Endothelial cell of umbilical vein (primary cell): ENCODE results near the gene EXOSC9. TPM values are rescaled to one million over a fixed set of nuclear protein-coding genes. Genes with fewer than 3 reads are reported as not detected.

Source experiments
- BruUV-seq: library from RNA; stranded (reverse); fragments of 400-500 nt; replicated peaks from 2 replicates; lab custom pipeline; 2021; lab: Mats Ljungman, UMichigan
- CTCF ChIA-PET: fragments of 300-600, 350-600 bp; sonication (Branson Sonifier 250); formaldehyde crosslinking; loops from one replicate; lab custom pipeline; 2021; ENCODE audit warnings: antibody characterized with exemption, inconsistent platforms; lab: Charles Lee
- POLR2A ChIA-PET: fragments of 300-600, 350-600 bp; sonication (Branson Sonifier 250); formaldehyde crosslinking; loops from one replicate; lab custom pipeline; 2021; ENCODE audit warnings: antibody characterized with exemption, inconsistent platforms; lab: Charles Lee
- DNase-seq: peaks from one replicate; pipeline ENCODE4 v3.0.0-alpha.2; 2011; ENCODE audit warnings: low read depth, low spot score
- FAIRE-seq: peaks from 2 replicates; lab custom pipeline; 2011; peaks lifted over from hg19 to GRCh38; lab: Jason Lieb, UNC
- H2AFZ ChIP-seq: 2 replicates; pipeline ENCODE4 v1.6.0; 2012; ENCODE audit warnings: low read depth, low read length, control low read depth, inconsistent platforms
- H3K27ac ChIP-seq: 2 replicates; pipeline ENCODE4 v1.5.1; 2011; ENCODE audit warnings: low read depth, mild to moderate bottlenecking, control low read depth, low read length, moderate library complexity; ENCODE audit not compliant: insufficient read depth
- H3K27me3 ChIP-seq, 2 experiments: 2 replicates each; pipeline versions ENCODE4 v1.6.0 to v1.6.1; 2011; ENCODE audit warnings: low read length in 2 of 2, mixed read lengths in 1 of 2; ENCODE audit not compliant: control insufficient read depth in 2 of 2, insufficient read depth in 2 of 2
- H3K36me3 ChIP-seq, 2 experiments: 2 replicates in 1 of 2; 3 replicates in 1 of 2; pipeline ENCODE4 v1.5.1; 2011; ENCODE audit warnings: low read length in 2 of 2, mild to moderate bottlenecking in 1 of 2, moderate library complexity in 1 of 2; ENCODE audit not compliant: control insufficient read depth in 2 of 2, insufficient read depth in 2 of 2; ENCODE audit errors: extremely low read depth in 1 of 2
- H3K4me1 ChIP-seq: 3 replicates; pipeline ENCODE4 v1.5.1; 2011; ENCODE audit warnings: mild to moderate bottlenecking, low read length; ENCODE audit not compliant: control insufficient read depth, insufficient read depth; ENCODE audit errors: extremely low read depth
- H3K4me2 ChIP-seq: 2 replicates; pipeline ENCODE4 v1.6.1; 2011; ENCODE audit warnings: low read length, control low read depth, mixed read lengths; ENCODE audit not compliant: insufficient read depth
- H3K4me3 ChIP-seq, 3 experiments: fragments of 200-600 bp in 1 of 3; sonication (generic), shearing (Covaris generic) in 1 of 3; replicated peaks in 1 of 3; 2 replicates each; pipeline ENCODE4 v1.5.1; 2011 to 2016; ENCODE audit warnings: control low read depth in 3 of 3, low read length in 3 of 3, mild to moderate bottlenecking in 2 of 3, inconsistent platforms in 1 of 3, low read depth in 1 of 3, moderate library complexity in 1 of 3; ENCODE audit not compliant: insufficient read depth in 1 of 3
- H3K79me2 ChIP-seq: 2 replicates; pipeline ENCODE4 v1.6.0; 2012; ENCODE audit warnings: low read length, inconsistent platforms; ENCODE audit not compliant: control insufficient read depth, insufficient read depth
- H3K9ac ChIP-seq: replicated peaks from 2 replicates; pipeline ENCODE3; 2011; ENCODE audit warnings: low read length, control low read depth; ENCODE audit not compliant: insufficient read depth; ENCODE audit errors: extremely low read depth
- H3K9me1 ChIP-seq: replicated peaks from 3 replicates; pipeline ENCODE4 v1.6.0; 2011; ENCODE audit warnings: mild to moderate bottlenecking, low read length; ENCODE audit not compliant: control insufficient read depth, insufficient read depth; ENCODE audit errors: extremely low read depth
- H3K9me3 ChIP-seq: replicated peaks from 2 replicates; pipeline ENCODE4 v1.5.1; 2012; ENCODE audit warnings: low read length, inconsistent platforms; ENCODE audit not compliant: control insufficient read depth, insufficient read depth
- H4K20me1 ChIP-seq: replicated peaks from 2 replicates; pipeline ENCODE3; 2011; ENCODE audit warnings: mild to moderate bottlenecking, low read length; ENCODE audit not compliant: control insufficient read depth, insufficient read depth; ENCODE audit errors: extremely low read depth
- CTCF ChIP-seq, 2 donors: IDR thresholded peaks; 1 replicate in 1 of 2; 2 replicates in 1 of 2; pipeline ENCODE4 v1.5.1; 2011; ENCODE audit warnings: low read length in 2 of 2, mild to moderate bottlenecking in 2 of 2, moderate library complexity in 2 of 2, control low read depth in 1 of 2, inconsistent platforms in 1 of 2, low read depth in 1 of 2; ENCODE audit not compliant: insufficient read depth in 1 of 2; ENCODE audit errors: extremely low read depth in 1 of 2
- EZH2 ChIP-seq: IDR thresholded peaks from 2 replicates; pipeline ENCODE4 v1.6.1; 2012; ENCODE audit warnings: borderline replicate concordance, low read depth, mild to moderate bottlenecking, moderate library complexity, low read length, inconsistent platforms; ENCODE audit not compliant: severe bottlenecking
- FOS ChIP-seq: IDR thresholded peaks from 2 replicates; pipeline ENCODE4 v1.6.1; 2011; ENCODE audit warnings: mild to moderate bottlenecking, low read length, moderate library complexity, borderline replicate concordance; ENCODE audit not compliant: insufficient read depth
- GATA2 ChIP-seq: IDR thresholded peaks from 2 replicates; pipeline ENCODE4 v1.7.0; 2011; ENCODE audit warnings: low read depth, mild to moderate bottlenecking, moderate library complexity, mixed read lengths, low read length; ENCODE audit not compliant: insufficient read length, insufficient read depth
- JUN ChIP-seq: IDR thresholded peaks from 2 replicates; pipeline ENCODE4 v1.6.1; 2011; ENCODE audit warnings: borderline replicate concordance, low read depth; ENCODE audit not compliant: insufficient read length, insufficient read depth
- MAX ChIP-seq: IDR thresholded peaks from 2 replicates; pipeline ENCODE4 v1.6.1; 2011; ENCODE audit not compliant: insufficient read depth, insufficient read length
- MYC ChIP-seq: IDR thresholded peaks from one replicate; pipeline ENCODE4 v1.6.1; 2011; ENCODE audit warnings: mild to moderate bottlenecking, low read depth, low read length
- POLR2A ChIP-seq: IDR thresholded peaks from 2 replicates; pipeline ENCODE4 v1.6.1; 2012; ENCODE audit warnings: low read depth, mild to moderate bottlenecking, control low read depth, low read length
- POLR2AphosphoS5 ChIP-seq: IDR thresholded peaks from 2 replicates; pipeline ENCODE4 v1.6.1; 2012; ENCODE audit warnings: low read depth, mild to moderate bottlenecking, control low read depth, low read length, moderate library complexity; ENCODE audit not compliant: insufficient read depth
- dilution Hi-C: fragments of 300-500 bp; cut with MboI; formaldehyde crosslinking; loops from one replicate; pipeline ENCODE4 v1.15.0; 2019; ENCODE audit warnings: low sequenced_read_pairs; ENCODE audit not compliant: extremely low pct_ligation_motif_present
- intact Hi-C: fragments of 100-400 bp; cut with micrococcal nuclease; formaldehyde crosslinking; loops from one replicate; pipeline ENCODE4 v1.10.0; 2022
- polyA plus RNA-seq, 4 experiments: library from polyadenylated mRNA; depleted of rRNA in 3 of 4; stranded (reverse) in 3 of 4; unstranded in 1 of 4; fragments of >200 nt; gene quantifications; 2 replicates each; pipeline versions ENCODE4 v1.2.1 to v1.2.3, GENCODE V29; 2011 to 2012; ENCODE audit warnings: missing spikeins in 1 of 4
- total RNA-seq: library from RNA; stranded (reverse); gene quantifications from 2 replicates; pipeline ENCODE4 v1.2.3, GENCODE V29; 2021

EXOSC9 gene
- total and polyA plus RNA-seq, 2 donors (not counting 3 experiments of a cell fraction or from before 2014, with no cell fraction given) = 19.0 to 46.3 TPM

GRCh38 chr4:121792966-121793365 is 8.2 kb upstream of the EXOSC9 start:
- CTCF ChIA-PET = interaction anchor here (0.7 kb wide), 1 partner anchor 56 kb away, joined by 3 read pairs; no protein-coding TSS in a partner anchor
- FAIRE-seq (no peak), DNase-seq (no peak)
- Histone ChIP-seq H3K27ac (no peak overlapping the region), H3K4me1 (peaks cover 18% of the 10 kb centered on the region), H3K9me3 (no peaks in the 10 kb centered on the region), H3K9ac (no peak overlapping the region), H3K36me3 (no peaks in the 10 kb centered on the region), H4K20me1 (no peaks in the 10 kb centered on the region), H3K4me2 (no peak overlapping the region), H2AFZ (no peak overlapping the region), H3K9me1 (no peaks in the 10 kb centered on the region), H3K27me3 (no peaks in the 10 kb centered on the region), H3K4me3 (no peak overlapping the region), H3K79me2 (no peaks in the 10 kb centered on the region)
- intact Hi-C loops (no loop called here), dilution Hi-C loops (no loop called here)
- no TSS peak for BruUV-seq
- TF ChIP-seq JUN = no peak
- TF ChIP-seq POLR2AphosphoS5 = no peak
- no peak for TF ChIP-seq FOS
- TF ChIP-seq EZH2 = no peak
- TF ChIP-seq POLR2A = no peak
- TF ChIP-seq CTCF (IDR thresholded peaks at IDR 0.05; ENCODE audit: extremely low read depth in 1 of 2, insufficient read depth in 1 of 2, low read depth in 1 of 2, low read length in 2 of 2) = no peak
- no peak for TF ChIP-seq MAX
- no peak for TF ChIP-seq GATA2
- no peak for TF ChIP-seq MYC
- POLR2A ChIA-PET = no interaction called here
